ENCODE data around the gene KDM3B.

GRCh38 chr5:138464008-138464387, 111.5 kb downstream of the KDM3B start:
- TF ChIP-seq GATA3 (IDR thresholded peaks at IDR 0.05; ENCODE audit: low read depth, low read length) = no peak
- no peak for TF ChIP-seq GATA2 (IDR thresholded peaks at IDR 0.05; ENCODE audit: low read depth, low read length)
